ENCODE measurements around the gene COG3. TPM values are rescaled to one million over a fixed set of nuclear protein-coding genes. Genes with fewer than 3 reads are reported as not detected.
"Not testable (repeated sequence)": the region's sequence is repeated elsewhere in the genome, so short reads cannot be mapped to it uniquely, and the experiment has no call there.

Gene COG3
- total and polyA plus RNA-seq, 12 donors = 21.9 to 70.1 (median 34.0) TPM

- Histone ChIP-seq H3K9me3 (replicated peaks in 1 of 3) (no peaks in the 10 kb centered on the region), H3K4me1 (replicated peaks in 1 of 2) (peaks cover 11 to 27% of the 10 kb centered on the region in 2 donors), H3K27me3 (no peaks in the 10 kb centered on the region), H3K36me3 (replicated peaks in 1 of 2) (no peaks in the 10 kb centered on the region), H3K4me3 (peak overlapping the region in 2 of 4 donors; percentile 57 to 63), H3K27ac (peak overlapping the region in 4 of 5 donors; percentile 85 to 96 (median 91))
- WGBS, 4 donors = 48 to 57% (median 54%) methylated on average over 10 of the region's 10 CpGs
- TF ChIP-seq CTCF (IDR thresholded peaks at IDR 0.05) (no peak), POLR2A (IDR thresholded peaks at IDR 0.05) (no peak)
- DNase-seq = no peak
- intact Hi-C loops (cut with DNase I) = loop anchor here in 1 of 2 donors (10.0 kb wide), 1 partner anchor 48 kb away; the partner anchor contains the start of gene COG3
Measured at GRCh38 chr13:45416516-45417128, 48.1 kb upstream of the COG3 start.

- TF ChIP-seq POLR2A (IDR thresholded peaks at IDR 0.05) (peak; percentile 24 to 82), CTCF (IDR thresholded peaks at IDR 0.05) (no peak)
- Histone ChIP-seq H3K9me3 (replicated peaks in 1 of 3) (no peaks in the 10 kb centered on the region), H3K4me1 (replicated peaks in 1 of 2) (peaks cover 11 to 23% of the 10 kb centered on the region in 2 donors), H3K4me3 (peak within 1 kb of the TSS; percentile 26 to 63 (median 50)), H3K36me3 (replicated peaks in 1 of 2) (no peaks in the 10 kb centered on the region), H3K27me3 (no peaks in the 10 kb centered on the region), H3K27ac (peak within 1 kb of the TSS; percentile 70 to 96 (median 88))
- 0 to 1% (median 0%) methylated on average over 19 to 64 of the region's 64 CpGs; no CpG with 5 or more reads in 1 of the 4 donors for WGBS, 4 donors
- DNase-seq = peak; percentile 96 to 98 (median 97)
- intact Hi-C loops (cut with DNase I) = loop anchor here in 1 of 2 donors (10.0 kb wide), 1 partner anchor 47 kb away; the partner anchor contains the start of gene COG3
Measured at GRCh38 chr13:45417790-45418534, 46.8 kb upstream of the COG3 start, which contains the start of gene SLC25A30. SLC25A30 (minus strand) TSS chr13:45418373; CDS start chr13:45411425, 6,948 bp downstream.

- not testable (repeated sequence) for H3K27me3 ChIP-seq; H3K36me3 ChIP-seq (replicated peaks in 1 of 2); DNase-seq; H3K27ac ChIP-seq; H3K9me3 ChIP-seq (replicated peaks in 1 of 3); H3K4me3 ChIP-seq
- 95 to 97% (median 97%) methylated on average over 7 to 16 of the region's 16 CpGs for WGBS, 4 donors
- H3K4me1 ChIP-seq (replicated peaks in 1 of 2) = peaks cover 6 to 19% of the 10 kb centered on the region in 2 donors
- intact Hi-C loops (cut with DNase I) = loop anchor here in 1 of 2 donors (10.0 kb wide), 1 partner anchor 45 kb away; the partner anchor contains the start of gene COG3
Measured at GRCh38 chr13:45419389-45419788, 45.4 kb upstream of the COG3 start.

GRCh38 chr13:45419945-45420344 lies 44.8 kb upstream of the COG3 start:
- DNase-seq = no peak
- peaks cover 6 to 15% of the 10 kb centered on the region in 2 donors for H3K4me1 ChIP-seq (replicated peaks in 1 of 2)
- intact Hi-C loops (cut with DNase I) = loop anchor here in 1 of 2 donors (10.0 kb wide), 1 partner anchor 45 kb away; the partner anchor contains the start of gene COG3
- H3K27ac ChIP-seq = no peak overlapping the region
- H3K36me3 ChIP-seq (replicated peaks in 1 of 2) = no peaks in the 10 kb centered on the region
- H3K9me3 ChIP-seq (replicated peaks in 1 of 3) = no peaks in the 10 kb centered on the region
- no peak for TF ChIP-seq CTCF (IDR thresholded peaks at IDR 0.05)
- no peak for TF ChIP-seq POLR2A (IDR thresholded peaks at IDR 0.05)
- 91 to 97% (median 94%) methylated on average over 1 of the region's 1 CpG for whole genome bisulfite sequencing, 4 donors
- H3K4me3 ChIP-seq = no peak overlapping the region
- no peaks in the 10 kb centered on the region for H3K27me3 ChIP-seq
